Measurements from ENCODE around the gene ZNF385A. TPM values are rescaled to one million over a fixed set of nuclear protein-coding genes. Genes with fewer than 3 reads are reported as not detected.
A peak's percentile ranks its signal among the peaks of the same experiment; 100 is the strongest.

The ZNF385A gene
- total and polyA plus RNA-seq, 2 of the 13 experiments (the other 11 are each of a cell fraction or from before 2014, with no cell fraction given) = 0.44 to 0.67 TPM

DNA sequence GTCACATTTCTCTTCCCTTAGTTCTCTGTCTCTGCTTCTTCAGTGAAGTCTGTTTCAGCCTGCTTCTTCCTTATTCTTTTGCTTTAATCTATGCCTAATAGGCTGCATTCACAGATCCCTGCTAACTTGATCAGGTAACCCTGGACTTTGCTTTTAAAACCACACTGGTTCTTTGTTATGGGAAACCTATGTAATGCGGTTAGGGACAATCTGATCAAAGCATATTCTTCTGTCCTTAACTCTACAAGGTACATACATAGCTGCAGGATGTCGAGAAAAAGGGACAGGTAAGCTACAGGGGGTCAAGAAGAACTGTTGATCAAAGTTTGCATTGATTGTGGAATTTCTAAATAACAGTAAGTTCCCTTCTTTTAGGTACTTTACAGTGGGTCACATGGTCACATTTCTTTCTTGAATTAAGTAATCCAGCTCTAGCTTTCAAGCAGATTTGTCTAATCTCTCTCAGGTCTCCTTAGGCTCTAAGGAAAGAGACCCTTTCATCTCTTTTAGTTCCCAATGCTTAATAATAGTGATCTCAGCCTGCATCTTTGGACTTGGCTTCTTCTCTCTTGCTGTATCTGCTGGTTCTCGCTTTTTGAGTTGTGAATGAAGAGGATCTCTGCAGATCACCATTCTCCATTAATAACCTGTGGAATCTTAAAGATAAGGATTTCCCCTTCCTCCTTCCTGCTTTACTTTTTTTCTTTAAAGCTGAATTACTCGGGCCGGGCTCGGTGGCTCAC is 55.8 kb downstream of the ZNF385A start (continued):
- TF ChIP-seq, protein P1, sequence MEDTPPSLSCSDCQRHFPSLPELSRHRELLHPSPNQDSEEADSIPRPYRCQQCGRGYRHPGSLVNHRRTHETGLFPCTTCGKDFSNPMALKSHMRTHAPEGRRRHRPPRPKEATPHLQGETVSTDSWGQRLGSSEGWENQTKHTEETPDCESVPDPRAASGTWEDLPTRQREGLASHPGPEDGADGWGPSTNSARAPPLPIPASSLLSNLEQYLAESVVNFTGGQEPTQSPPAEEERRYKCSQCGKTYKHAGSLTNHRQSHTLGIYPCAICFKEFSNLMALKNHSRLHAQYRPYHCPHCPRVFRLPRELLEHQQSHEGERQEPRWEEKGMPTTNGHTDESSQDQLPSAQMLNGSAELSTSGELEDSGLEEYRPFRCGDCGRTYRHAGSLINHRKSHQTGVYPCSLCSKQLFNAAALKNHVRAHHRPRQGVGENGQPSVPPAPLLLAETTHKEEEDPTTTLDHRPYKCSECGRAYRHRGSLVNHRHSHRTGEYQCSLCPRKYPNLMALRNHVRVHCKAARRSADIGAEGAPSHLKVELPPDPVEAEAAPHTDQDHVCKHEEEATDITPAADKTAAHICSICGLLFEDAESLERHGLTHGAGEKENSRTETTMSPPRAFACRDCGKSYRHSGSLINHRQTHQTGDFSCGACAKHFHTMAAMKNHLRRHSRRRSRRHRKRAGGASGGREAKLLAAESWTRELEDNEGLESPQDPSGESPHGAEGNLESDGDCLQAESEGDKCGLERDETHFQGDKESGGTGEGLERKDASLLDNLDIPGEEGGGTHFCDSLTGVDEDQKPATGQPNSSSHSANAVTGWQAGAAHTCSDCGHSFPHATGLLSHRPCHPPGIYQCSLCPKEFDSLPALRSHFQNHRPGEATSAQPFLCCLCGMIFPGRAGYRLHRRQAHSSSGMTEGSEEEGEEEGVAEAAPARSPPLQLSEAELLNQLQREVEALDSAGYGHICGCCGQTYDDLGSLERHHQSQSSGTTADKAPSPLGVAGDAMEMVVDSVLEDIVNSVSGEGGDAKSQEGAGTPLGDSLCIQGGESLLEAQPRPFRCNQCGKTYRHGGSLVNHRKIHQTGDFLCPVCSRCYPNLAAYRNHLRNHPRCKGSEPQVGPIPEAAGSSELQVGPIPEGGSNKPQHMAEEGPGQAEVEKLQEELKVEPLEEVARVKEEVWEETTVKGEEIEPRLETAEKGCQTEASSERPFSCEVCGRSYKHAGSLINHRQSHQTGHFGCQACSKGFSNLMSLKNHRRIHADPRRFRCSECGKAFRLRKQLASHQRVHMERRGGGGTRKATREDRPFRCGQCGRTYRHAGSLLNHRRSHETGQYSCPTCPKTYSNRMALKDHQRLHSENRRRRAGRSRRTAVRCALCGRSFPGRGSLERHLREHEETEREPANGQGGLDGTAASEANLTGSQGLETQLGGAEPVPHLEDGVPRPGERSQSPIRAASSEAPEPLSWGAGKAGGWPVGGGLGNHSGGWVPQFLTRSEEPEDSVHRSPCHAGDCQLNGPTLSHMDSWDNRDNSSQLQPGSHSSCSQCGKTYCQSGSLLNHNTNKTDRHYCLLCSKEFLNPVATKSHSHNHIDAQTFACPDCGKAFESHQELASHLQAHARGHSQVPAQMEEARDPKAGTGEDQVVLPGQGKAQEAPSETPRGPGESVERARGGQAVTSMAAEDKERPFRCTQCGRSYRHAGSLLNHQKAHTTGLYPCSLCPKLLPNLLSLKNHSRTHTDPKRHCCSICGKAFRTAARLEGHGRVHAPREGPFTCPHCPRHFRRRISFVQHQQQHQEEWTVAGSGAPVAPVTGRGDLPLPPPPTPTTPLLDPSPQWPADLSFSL (CRISPR knock-in tag; IDR thresholded peaks at IDR 0.05) = no peak
- 0 out of 2 replicates have a peak, but pooled peaks have one; percentile 12 for TF ChIP-seq SIX1 (CRISPR knock-in tag; IDR thresholded peaks at IDR 0.05; ENCODE audit: borderline replicate concordance)
- TF ChIP-seq ZNF841 (CRISPR knock-in tag; IDR thresholded peaks at IDR 0.05; ENCODE audit: borderline replicate concordance) = no peak
- no peak for TF ChIP-seq ZNF777 (CRISPR knock-in tag; IDR thresholded peaks at IDR 0.05)
- no peak for TF ChIP-seq ZNF260 (CRISPR knock-in tag; IDR thresholded peaks at IDR 0.05; ENCODE audit: borderline replicate concordance, low read depth)
- TF ChIP-seq PITX1 (CRISPR knock-in tag; IDR thresholded peaks at IDR 0.05) = no peak
- peak; percentile 62; the same call in 1 of the 2 replicates for TF ChIP-seq TCF7L2 (IDR thresholded peaks at IDR 0.05; ENCODE audit: low read depth, low read length)
- 0 out of 2 replicates have a peak, but pooled peaks have one; percentile 28 for TF ChIP-seq ZNF331 (CRISPR knock-in tag; IDR thresholded peaks at IDR 0.05)
- no peak for TF ChIP-seq FOXK1 (CRISPR knock-in tag; IDR thresholded peaks at IDR 0.05; ENCODE audit: borderline replicate concordance, low read depth)
- TF ChIP-seq XRCC5 (optimal IDR thresholded peaks at IDR 0.05; ENCODE audit: low read length) = no peak
- no peak for TF ChIP-seq ZNF326 (CRISPR knock-in tag; IDR thresholded peaks at IDR 0.05; ENCODE audit: borderline replicate concordance)
- TF ChIP-seq ZHX2 (IDR thresholded peaks at IDR 0.05; ENCODE audit: low read depth) = no peak
- TF ChIP-seq ZHX2 (CRISPR knock-in tag; IDR thresholded peaks at IDR 0.05; ENCODE audit: borderline replicate concordance) = no peak
- TF ChIP-seq ZMYM3 (CRISPR knock-in tag; IDR thresholded peaks at IDR 0.05) = no peak
- TF ChIP-seq SYNCRIP (IDR thresholded peaks at IDR 0.05; ENCODE audit: insufficient read depth, low read depth, low read length) = no peak
- TF ChIP-seq RFX1 (IDR thresholded peaks at IDR 0.05) = no peak
- 0 out of 2 replicates have a peak, but pooled peaks have one; percentile 14 for TF ChIP-seq DRAP1 (CRISPR knock-in tag; IDR thresholded peaks at IDR 0.05)
- TF ChIP-seq RFXANK (CRISPR knock-in tag; IDR thresholded peaks at IDR 0.05) = no peak

All from HepG2 (cell line).